ENCODE measurements around the gene FZR1. TPM values are rescaled to one million over a fixed set of nuclear protein-coding genes. Genes with fewer than 3 reads are reported as not detected.
"Not testable (repeated sequence)": the region's sequence is repeated elsewhere in the genome, so short reads cannot be mapped to it uniquely, and the experiment has no call there.

Gene FZR1
- total RNA-seq, 4 donors from 2014 or later: 18.6 to 31.8 (median 25.7) TPM

GRCh38 chr19:3526507-3527237 lies 20.6 kb downstream of the FZR1 start:
- Histone ChIP-seq H3K27me3 (no peaks in the 10 kb centered on the region), H3K4me3 (no peak overlapping the region), H3K9me3 (no peaks in the 10 kb centered on the region), H3K4me1 (no peaks in the 10 kb centered on the region), H3K36me3 (peaks cover 4 to 79% (median 26%) of the 10 kb centered on the region in 3 donors), H3K27ac (no peak overlapping the region)
- TF ChIP-seq EP300 (IDR thresholded peaks at IDR 0.05) (no peak), CTCF (IDR thresholded peaks at IDR 0.05) (no peak), POLR2A (IDR thresholded peaks at IDR 0.05) (no peak)
- 90 to 96% methylated on average over 28 of the region's 28 CpGs for WGBS, 2 donors
- DNase-seq (ENCODE audit: low spot score in 2 of 2): no peak

- Histone ChIP-seq H3K4me3 (no peak overlapping the region), H3K4me1 (no peaks in the 10 kb centered on the region), H3K9me3 (no peaks in the 10 kb centered on the region), H3K36me3 (peaks cover 4 to 79% (median 32%) of the 10 kb centered on the region in 3 donors), H3K27me3 (no peaks in the 10 kb centered on the region), H3K27ac (no peak overlapping the region)
- TF ChIP-seq EP300 (IDR thresholded peaks at IDR 0.05): no peak
- no peak for TF ChIP-seq POLR2A (IDR thresholded peaks at IDR 0.05)
- no peak for TF ChIP-seq CTCF (IDR thresholded peaks at IDR 0.05)
- WGBS, 2 donors: 90 to 96% methylated on average over 14 to 21 of the region's 21 CpGs
- no peak for DNase-seq (ENCODE audit: low spot score in 2 of 2)
Observed at GRCh38 chr19:3527238-3527910, 21.3 kb downstream of the FZR1 start.

- no peaks in the 10 kb centered on the region for H3K4me1 ChIP-seq
- H3K27ac ChIP-seq: no peak overlapping the region
- H3K27me3 ChIP-seq: no peaks in the 10 kb centered on the region
- TF ChIP-seq CTCF (IDR thresholded peaks at IDR 0.05) (no peak), EP300 (IDR thresholded peaks at IDR 0.05) (no peak), POLR2A (IDR thresholded peaks at IDR 0.05) (no peak)
- peaks cover 8 to 79% (median 33%) of the 10 kb centered on the region in 3 donors for H3K36me3 ChIP-seq
- 98 to 100% methylated on average over 3 to 11 of the region's 14 CpGs for WGBS, 2 donors
- H3K9me3 ChIP-seq: no peaks in the 10 kb centered on the region
- H3K4me3 ChIP-seq: no peak overlapping the region
- DNase-seq (ENCODE audit: low spot score in 2 of 2): no peak
Observed at GRCh38 chr19:3528080-3528479, 22.0 kb downstream of the FZR1 start.

- peaks cover 8 to 79% (median 37%) of the 10 kb centered on the region in 3 donors for H3K36me3 ChIP-seq
- TF ChIP-seq CTCF (IDR thresholded peaks at IDR 0.05) (no peak), POLR2A (IDR thresholded peaks at IDR 0.05) (no peak)
Observed at GRCh38 chr19:3528539-3529211, 22.6 kb downstream of the FZR1 start.

GRCh38 chr19:3529299-3529698 lies 23.2 kb downstream of the FZR1 start:
- H3K4me3 ChIP-seq; DNase-seq (ENCODE audit: low spot score in 2 of 2); H3K27me3 ChIP-seq; H3K4me1 ChIP-seq; H3K9me3 ChIP-seq; H3K27ac ChIP-seq: not testable (repeated sequence)
- 91 to 95% methylated on average over 7 of the region's 7 CpGs for WGBS, 2 donors
- peaks cover 8 to 79% (median 38%) of the 10 kb centered on the region in 3 donors for H3K36me3 ChIP-seq

More at GRCh38 chr19:3528539-3529211, 22.6 kb downstream of the FZR1 start:
- Histone ChIP-seq H3K4me1 (no peaks in the 10 kb centered on the region), H3K9me3 (no peaks in the 10 kb centered on the region), H3K4me3 (no peak overlapping the region), H3K27me3 (no peaks in the 10 kb centered on the region), H3K27ac (no peak overlapping the region)
- DNase-seq (ENCODE audit: low spot score in 2 of 2): no peak
- WGBS, 2 donors: 94 to 97% methylated on average over 20 of the region's 20 CpGs
